CD4-positive, alpha-beta T cell treated with Interleukin-15 for 4 hours (primary cell): ENCODE measurements around the gene PREB.

ENCODE experiments used
- DNase-seq: peaks from one replicate; pipeline ENCODE4 v3.0.0-alpha.2; 2020; ENCODE audit warnings: low spot score

PREB gene

GRCh38 chr2:27152102-27152795 lies 17.8 kb upstream of the PREB start:
- no peak for DNase-seq

- no peak for DNase-seq
Measured at GRCh38 chr2:27150639-27151230, 16.3 kb upstream of the PREB start.

GRCh38 chr2:27149570-27150405 lies 15.4 kb upstream of the PREB start:
- no peak for DNase-seq

GRCh38 chr2:27148801-27149439 lies 14.5 kb upstream of the PREB start, which contains the start of gene TCF23:
Gene TCF23 (plus strand): TSS chr2:27149004. CDS start chr2:27149134, 130 bp downstream.
- DNase-seq, result no peak

GRCh38 chr2:27147935-27148334 lies 13.5 kb upstream of the PREB start:
- no peak for DNase-seq

- no peak for DNase-seq
Measured at GRCh38 chr2:27145682-27146081, 11.2 kb upstream of the PREB start.

GRCh38 chr2:27143285-27143684 lies 8.8 kb upstream of the PREB start:
- DNase-seq, result no peak

- DNase-seq, result no peak
Measured at GRCh38 chr2:27139310-27139709, 4.9 kb upstream of the PREB start, which contains the start of gene PRR30. Gene PRR30 (minus strand): TSS chr2:27139410. CDS start chr2:27138329, 1,081 bp downstream.

- no peak for DNase-seq
Measured at GRCh38 chr2:27138111-27138510, 3.7 kb upstream of the PREB start.

GRCh38 chr2:27137322-27137935 lies 3.0 kb upstream of the PREB start:
- DNase-seq, result no peak

- DNase-seq, result no peak
Measured at GRCh38 chr2:27136751-27137150, 2.3 kb upstream of the PREB start.

GRCh38 chr2:27135478-27135955 lies 1.1 kb upstream of the PREB start:
- no peak for DNase-seq

GRCh38 chr2:27134781-27135477 lies 493 bp upstream of the PREB start:
- no peak for DNase-seq

GRCh38 chr2:27133195-27133875 lies 1.1 kb downstream of the PREB start:
- DNase-seq, result peak; percentile 11

- DNase-seq, result no peak
Measured at GRCh38 chr2:27131429-27131828, 3.0 kb downstream of the PREB start.

GRCh38 chr2:27130396-27130795 lies 4.0 kb downstream of the PREB start:
- DNase-seq, result no peak

- no peak for DNase-seq
Measured at GRCh38 chr2:27128668-27129571, 5.5 kb downstream of the PREB start.

- DNase-seq, result no peak
Measured at GRCh38 chr2:27127883-27128667, 6.4 kb downstream of the PREB start.

- DNase-seq, result no peak
Measured at GRCh38 chr2:27126252-27126710, 8.2 kb downstream of the PREB start.
